AG08395 (cell line): ENCODE results near the gene YDJC.
"Not testable (repeated sequence)": the region's sequence is repeated elsewhere in the genome, so short reads cannot be mapped to it uniquely, and the experiment has no call there.

ENCODE experiments used
- DNase-seq: peaks from one replicate; pipeline ENCODE4 v3.0.0; 2012; ENCODE audit warnings: mixed read lengths, low spot score

YDJC gene

GRCh38 chr22:21631025-21631424, 1.2 kb upstream of the YDJC start:
- no peak for DNase-seq

- DNase-seq: no peak
Measured at GRCh38 chr22:21628386-21629254, 1.2 kb downstream of the YDJC start.

- DNase-seq: no peak
Measured at GRCh38 chr22:21626735-21627469, 2.9 kb downstream of the YDJC start.

GRCh38 chr22:21626073-21626734, 3.6 kb downstream of the YDJC start:
- DNase-seq: no peak

GRCh38 chr22:21624880-21625791, 4.7 kb downstream of the YDJC start:
- DNase-seq: no peak

- DNase-seq: no peak
Measured at GRCh38 chr22:21624120-21624879, 5.5 kb downstream of the YDJC start.

GRCh38 chr22:21623648-21623970, 6.2 kb downstream of the YDJC start:
- DNase-seq: no peak

GRCh38 chr22:21622919-21623647, 6.7 kb downstream of the YDJC start:
- DNase-seq: no peak

DNA sequence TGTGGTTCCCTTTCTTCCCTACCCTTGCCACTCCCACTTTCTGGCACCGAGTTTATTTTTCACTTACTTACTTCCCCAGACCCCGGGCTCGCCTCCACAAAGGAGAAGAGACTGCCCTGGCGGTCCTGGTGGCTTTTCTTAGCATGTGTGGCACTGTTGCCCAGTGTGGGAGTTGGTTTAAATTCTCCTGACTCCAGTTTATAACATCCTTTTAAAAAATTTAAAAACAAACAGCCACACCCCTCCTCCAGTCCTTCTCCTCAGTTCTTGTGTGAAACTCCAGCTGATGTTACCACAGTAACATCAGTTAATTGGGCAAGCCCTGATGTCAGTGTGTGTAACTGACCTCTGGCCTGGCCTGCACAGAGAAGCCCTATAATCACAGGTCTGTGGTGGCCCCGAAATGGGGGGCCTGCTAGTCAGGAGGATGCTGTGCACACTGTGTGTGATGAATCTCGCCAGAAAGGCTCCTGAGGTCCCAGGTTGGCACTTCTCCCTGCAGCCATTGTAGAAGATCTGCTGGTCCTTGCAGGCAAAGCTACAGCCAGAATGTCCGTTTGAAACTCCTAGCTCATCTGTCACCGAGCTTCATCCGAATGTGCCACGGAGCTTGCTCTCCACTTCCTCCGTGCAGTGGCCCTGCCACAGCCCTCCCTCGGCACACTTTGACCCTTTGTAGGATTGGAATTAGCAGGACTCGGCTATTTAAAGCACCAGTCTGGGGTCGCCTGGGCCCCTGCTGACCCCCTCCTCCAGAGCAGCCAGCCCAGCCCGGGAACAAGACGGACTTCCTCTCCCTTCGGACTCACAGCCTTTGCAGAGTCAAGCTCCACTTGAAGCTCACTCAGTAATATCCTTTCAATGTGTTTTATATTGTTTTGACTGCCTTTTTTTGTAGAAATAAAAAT, 7.6 kb downstream of the YDJC start:
- DNase-seq: no peak

DNA sequence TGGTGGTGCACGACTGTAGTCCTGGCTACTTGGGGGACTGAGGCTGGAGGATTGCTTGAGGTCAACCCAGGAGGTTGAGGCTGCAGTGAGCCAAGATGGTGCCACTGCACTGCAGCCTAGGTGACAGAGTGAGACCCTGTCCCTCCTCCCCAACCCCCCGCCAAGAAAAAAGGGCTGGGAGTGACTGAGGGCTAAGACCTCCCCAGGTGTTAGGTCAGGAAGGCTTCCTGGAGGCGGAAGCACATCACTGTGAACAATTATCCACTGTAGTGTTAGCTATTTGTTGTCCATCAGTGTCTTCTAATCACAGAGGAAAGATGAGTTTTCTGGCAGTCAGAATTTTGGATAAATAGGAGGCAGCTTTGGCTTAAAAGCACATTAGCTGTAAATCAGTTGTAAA, 8.8 kb downstream of the YDJC start:
- DNase-seq: no peak

- not testable (repeated sequence) for DNase-seq
Measured at GRCh38 chr22:21617337-21617736, 12.5 kb downstream of the YDJC start.

DNA sequence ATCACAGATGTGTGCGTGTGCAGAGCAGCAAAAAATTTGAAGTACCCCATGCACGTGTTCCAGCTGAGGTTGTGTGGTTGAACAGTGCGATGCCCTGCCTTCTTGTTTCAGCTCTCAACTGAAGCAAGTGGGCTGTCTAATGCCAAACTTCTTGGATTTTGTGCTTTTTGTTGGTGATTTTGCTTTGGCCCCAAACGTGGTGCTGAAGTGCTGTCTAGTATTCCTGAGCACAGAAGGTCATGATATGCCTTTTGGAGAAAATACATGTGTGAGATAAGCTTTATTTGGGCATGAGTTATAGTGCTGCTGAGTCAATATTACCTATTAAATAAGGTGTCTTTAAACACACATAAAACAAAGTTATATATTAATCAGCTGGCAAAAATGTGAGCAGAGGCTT, 14.1 kb downstream of the YDJC start:
- DNase-seq: no peak

GRCh38 chr22:21613553-21614233, 16.1 kb downstream of the YDJC start:
- no peak for DNase-seq

GRCh38 chr22:21612858-21613257, 17.0 kb downstream of the YDJC start:
- no peak for DNase-seq

- DNase-seq: no peak
Measured at GRCh38 chr22:21611210-21611977, 18.4 kb downstream of the YDJC start.

DNA sequence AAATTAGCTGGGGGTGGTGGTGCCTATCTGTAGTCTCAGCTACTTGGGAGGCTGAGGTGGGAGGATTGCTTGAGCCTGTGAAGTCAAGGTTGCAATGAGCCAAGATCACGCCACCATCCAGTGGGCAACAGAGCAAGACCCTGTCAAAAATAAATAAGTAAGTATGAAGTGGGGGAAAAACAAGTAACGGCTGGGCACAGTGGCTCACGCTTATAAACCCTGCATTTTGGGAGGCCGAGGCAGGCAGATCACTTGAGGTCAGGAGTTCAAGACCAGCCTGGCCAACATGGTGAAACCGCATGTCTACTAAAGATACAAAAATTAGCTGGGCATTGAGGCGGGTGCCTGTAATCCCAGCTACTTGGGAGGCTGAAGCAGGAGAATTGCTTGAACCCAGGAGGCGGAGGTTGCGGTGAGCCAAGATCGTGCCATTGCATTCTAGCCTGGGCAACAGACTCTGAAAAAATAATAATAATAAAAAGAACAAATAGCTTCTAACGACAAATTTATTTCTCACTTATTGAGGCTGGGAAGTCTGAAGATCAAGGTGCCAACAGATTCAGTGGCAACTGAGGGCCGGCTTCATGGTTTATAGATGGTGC, 20.2 kb downstream of the YDJC start:
- not testable (repeated sequence) for DNase-seq

- DNase-seq: no peak
Measured at GRCh38 chr22:21606775-21607174, 23.0 kb downstream of the YDJC start.
